ENCODE measurements around the gene ITGA1.

Gene ITGA1

GRCh38 chr5:52789378-52789777 lies 1.7 kb downstream of the ITGA1 start:
- H3K4me1 ChIP-seq (ENCODE audit: insufficient read depth, poor library complexity, severe bottlenecking) = peaks cover 14% of the 10 kb centered on the region
- DNase-seq (ENCODE audit: low spot score) (no peak), ATAC-seq (ENCODE audit: low read depth) (no peak)
- no peak for TF ChIP-seq CTCF (IDR thresholded peaks at IDR 0.05; ENCODE audit: poor library complexity, severe bottlenecking)
- H3K36me3 ChIP-seq (ENCODE audit: low read depth) = 0 out of 2 replicates have a peak, but pooled peaks cover 3% of the 10 kb centered on the region
- H3K27me3 ChIP-seq (ENCODE audit: insufficient read depth, poor library complexity, severe bottlenecking) = no peaks in the 10 kb centered on the region
- no peaks in the 10 kb centered on the region for H3K9me3 ChIP-seq (ENCODE audit: severe bottlenecking)
- H3K4me3 ChIP-seq (ENCODE audit: severe bottlenecking) = peak overlapping the region; percentile 70
- H3K27ac ChIP-seq (ENCODE audit: poor library complexity, severe bottlenecking) = no peak overlapping the region

- no peak for TF ChIP-seq CTCF (IDR thresholded peaks at IDR 0.05; ENCODE audit: poor library complexity, severe bottlenecking)
- no peaks in the 10 kb centered on the region for H3K9me3 ChIP-seq (ENCODE audit: severe bottlenecking)
- no peak overlapping the region for H3K27ac ChIP-seq (ENCODE audit: poor library complexity, severe bottlenecking)
These were observed 2.1 kb downstream of the ITGA1 start for GRCh38 chr5:52789851-52790250.

GRCh38 chr5:52791366-52791765 lies 3.6 kb downstream of the ITGA1 start:
- H3K4me3 ChIP-seq (ENCODE audit: severe bottlenecking) = no peak overlapping the region
- ATAC-seq (ENCODE audit: low read depth) = no peak
- no peaks in the 10 kb centered on the region for H3K9me3 ChIP-seq (ENCODE audit: severe bottlenecking)
- H3K27ac ChIP-seq (ENCODE audit: poor library complexity, severe bottlenecking) = no peak overlapping the region
- 0 out of 2 replicates have a peak, but pooled peaks cover 3% of the 10 kb centered on the region for H3K36me3 ChIP-seq (ENCODE audit: low read depth)
- no peak for DNase-seq (ENCODE audit: low spot score)
- H3K27me3 ChIP-seq (ENCODE audit: insufficient read depth, poor library complexity, severe bottlenecking) = no peaks in the 10 kb centered on the region
- H3K4me1 ChIP-seq (ENCODE audit: insufficient read depth, poor library complexity, severe bottlenecking) = peaks cover 11% of the 10 kb centered on the region
- TF ChIP-seq CTCF (IDR thresholded peaks at IDR 0.05; ENCODE audit: poor library complexity, severe bottlenecking) = no peak

More at GRCh38 chr5:52789851-52790250, 2.1 kb downstream of the ITGA1 start:
- Histone ChIP-seq H3K27me3 (ENCODE audit: insufficient read depth, poor library complexity, severe bottlenecking) (no peaks in the 10 kb centered on the region), H3K4me3 (ENCODE audit: severe bottlenecking) (no peak overlapping the region), H3K36me3 (ENCODE audit: low read depth) (0 out of 2 replicates have a peak, but pooled peaks cover 3% of the 10 kb centered on the region), H3K4me1 (ENCODE audit: insufficient read depth, poor library complexity, severe bottlenecking) (peaks cover 15% of the 10 kb centered on the region)
- no peak for ATAC-seq (ENCODE audit: low read depth)
- DNase-seq (ENCODE audit: low spot score) = no peak

- no peak for TF ChIP-seq CTCF (IDR thresholded peaks at IDR 0.05; ENCODE audit: poor library complexity, severe bottlenecking)
- Histone ChIP-seq H3K27ac (ENCODE audit: poor library complexity, severe bottlenecking) (no peak overlapping the region), H3K4me3 (ENCODE audit: severe bottlenecking) (no peak overlapping the region), H3K27me3 (ENCODE audit: insufficient read depth, poor library complexity, severe bottlenecking) (no peaks in the 10 kb centered on the region), H3K4me1 (ENCODE audit: insufficient read depth, poor library complexity, severe bottlenecking) (peaks cover 4% of the 10 kb centered on the region), H3K9me3 (ENCODE audit: severe bottlenecking) (no peaks in the 10 kb centered on the region), H3K36me3 (ENCODE audit: low read depth) (0 out of 2 replicates have a peak, but pooled peaks cover 3% of the 10 kb centered on the region)
- DNase-seq (ENCODE audit: low spot score) = no peak
- ATAC-seq (ENCODE audit: low read depth) = no peak
These were observed 6.8 kb downstream of the ITGA1 start for GRCh38 chr5:52794519-52794918.

GRCh38 chr5:52796031-52796430 lies 8.3 kb downstream of the ITGA1 start:
- Histone ChIP-seq H3K9me3 (ENCODE audit: severe bottlenecking) (no peaks in the 10 kb centered on the region), H3K4me1 (ENCODE audit: insufficient read depth, poor library complexity, severe bottlenecking) (peaks cover 4% of the 10 kb centered on the region), H3K36me3 (ENCODE audit: low read depth) (peaks cover 10% of the 10 kb centered on the region), H3K27ac (ENCODE audit: poor library complexity, severe bottlenecking) (no peak overlapping the region), H3K4me3 (ENCODE audit: severe bottlenecking) (no peak overlapping the region), H3K27me3 (ENCODE audit: insufficient read depth, poor library complexity, severe bottlenecking) (no peaks in the 10 kb centered on the region)
- ATAC-seq (ENCODE audit: low read depth) (no peak), DNase-seq (ENCODE audit: low spot score) (no peak)
- TF ChIP-seq CTCF (IDR thresholded peaks at IDR 0.05; ENCODE audit: poor library complexity, severe bottlenecking) = no peak

Data from RWPE2 (cell line).